ENCODE data around the gene NUP210L.

Gene NUP210L

DNA sequence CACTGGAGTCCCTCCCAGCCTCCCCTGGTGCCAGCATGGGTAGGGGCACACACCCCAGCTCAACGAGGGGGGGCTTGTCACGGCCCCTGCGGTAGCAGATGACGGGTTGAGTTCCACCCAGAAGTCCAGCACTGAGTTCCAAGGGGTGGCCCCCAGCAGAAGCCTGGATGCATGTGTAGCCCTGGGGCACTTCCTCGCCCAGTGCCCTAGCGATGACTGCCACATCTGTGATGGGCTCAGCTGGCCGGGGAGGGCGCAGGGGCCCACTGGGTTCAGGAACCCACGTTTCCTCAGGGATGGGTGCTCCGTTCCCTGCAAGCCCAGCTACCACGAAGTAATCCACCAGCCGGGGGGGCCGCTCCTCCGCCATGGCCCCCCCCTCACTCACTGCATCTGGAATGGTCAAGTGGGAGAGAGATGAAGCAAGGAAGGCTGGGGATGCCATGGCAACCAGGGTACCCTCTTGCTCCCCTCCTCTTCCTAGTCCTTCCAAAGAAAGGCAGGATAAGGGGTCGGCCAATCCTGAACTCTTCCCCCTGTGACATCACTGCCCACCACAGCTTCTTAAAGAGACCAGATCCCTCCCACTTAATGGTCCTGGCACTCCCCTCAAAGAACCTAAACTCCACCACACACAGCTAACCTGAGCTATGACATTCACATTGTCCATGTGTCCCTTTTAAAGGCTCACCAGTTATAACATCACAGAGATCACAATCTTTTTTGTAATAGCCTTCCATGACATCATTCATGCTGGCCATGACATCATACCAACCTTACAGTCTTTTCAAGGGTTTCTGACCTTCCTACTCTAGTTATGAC, 210.7 kb downstream of the NUP210L start:
- DNase-seq (ENCODE audit: low spot score), result no peak

DNA sequence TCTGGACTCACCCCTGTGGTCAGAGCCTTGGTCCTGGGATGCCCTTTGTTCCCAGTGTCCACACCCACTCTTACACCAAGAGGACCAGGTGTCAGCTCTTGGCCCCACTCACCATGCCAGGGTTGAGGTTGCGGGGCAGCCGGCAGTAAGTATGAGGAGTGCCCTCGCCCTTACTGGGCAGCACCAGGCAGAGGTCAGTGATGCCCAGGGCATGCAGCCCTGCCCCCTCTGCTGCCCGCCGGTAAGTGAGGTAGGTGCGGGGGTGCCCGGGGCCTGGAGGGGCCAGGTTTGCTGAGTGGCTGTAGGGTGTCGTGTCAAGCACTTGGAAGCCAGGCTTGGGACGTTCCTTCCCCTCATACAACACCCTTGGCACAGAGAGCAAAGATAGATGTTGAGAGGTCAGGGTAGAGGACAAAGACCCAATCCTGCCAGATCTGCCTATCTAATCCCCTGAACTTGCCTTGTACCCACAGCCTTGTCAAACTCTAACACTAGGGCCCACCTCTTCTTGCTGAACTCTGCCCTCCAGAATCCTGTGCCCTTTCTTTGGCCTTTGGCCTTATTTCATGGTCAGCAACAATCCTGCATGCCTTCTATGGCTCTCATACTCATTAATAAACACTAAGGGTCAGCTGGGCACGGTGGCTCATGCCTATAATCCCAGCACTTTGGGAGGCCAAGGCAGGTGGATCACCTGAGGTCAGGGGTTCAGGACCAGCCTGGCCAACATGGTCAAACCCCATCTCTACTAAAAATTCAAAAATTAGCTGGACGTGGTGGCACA, 211.9 kb downstream of the NUP210L start:
- no peak for DNase-seq (ENCODE audit: low spot score)
